Fibroblast of mammary gland (primary cell): ENCODE results near the gene ALKBH5.
A peak's percentile ranks its signal among the peaks of the same experiment; 100 is the strongest.

Experiments
- DNase-seq: peaks from one replicate; pipeline ENCODE4 v3.0.0-alpha.2; 2010; ENCODE audit warnings: low read depth
- H3K4me3 ChIP-seq: 2 replicates; pipeline ENCODE4 v1.5.1; 2011; ENCODE audit warnings: low read depth, mild to moderate bottlenecking, low read length, moderate library complexity; ENCODE audit not compliant: control insufficient read depth
- TF ChIP-seq, protein P1 (sequence below): conservative IDR thresholded peaks from 2 replicates; pipeline ENCODE4 v1.5.1; 2011; ENCODE audit warnings: low read depth, low read length, inconsistent platforms; ENCODE audit not compliant: control insufficient read depth, insufficient read depth

ALKBH5 gene

DNA sequence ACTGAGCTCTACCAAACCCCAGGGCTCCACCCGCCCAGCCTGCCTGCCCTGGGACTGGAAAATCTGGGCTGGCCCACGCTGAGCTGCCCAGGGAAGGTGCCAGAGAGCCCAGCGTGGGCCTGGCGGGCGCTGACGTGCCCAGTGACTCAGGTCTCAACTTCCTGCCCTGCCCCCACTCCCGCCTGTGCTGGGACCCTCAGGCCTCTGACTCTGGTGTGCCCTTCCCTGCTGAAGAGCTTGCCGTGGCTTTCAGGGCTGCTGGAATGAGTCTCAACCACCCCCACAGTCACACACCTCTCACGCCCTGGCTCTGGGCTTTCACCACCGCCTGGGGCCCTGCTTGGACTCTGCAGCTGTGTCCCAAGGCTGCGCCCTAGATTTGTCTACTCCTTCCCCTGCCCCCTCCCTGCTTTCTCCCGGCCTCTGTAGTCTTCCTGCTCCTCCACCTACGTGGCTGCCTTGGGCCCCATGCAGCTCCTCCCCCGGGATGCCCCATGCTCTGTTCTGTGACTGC is 52.2 kb downstream of the ALKBH5 start:
- peak; percentile 65 for DNase-seq
- TF ChIP-seq, protein P1, sequence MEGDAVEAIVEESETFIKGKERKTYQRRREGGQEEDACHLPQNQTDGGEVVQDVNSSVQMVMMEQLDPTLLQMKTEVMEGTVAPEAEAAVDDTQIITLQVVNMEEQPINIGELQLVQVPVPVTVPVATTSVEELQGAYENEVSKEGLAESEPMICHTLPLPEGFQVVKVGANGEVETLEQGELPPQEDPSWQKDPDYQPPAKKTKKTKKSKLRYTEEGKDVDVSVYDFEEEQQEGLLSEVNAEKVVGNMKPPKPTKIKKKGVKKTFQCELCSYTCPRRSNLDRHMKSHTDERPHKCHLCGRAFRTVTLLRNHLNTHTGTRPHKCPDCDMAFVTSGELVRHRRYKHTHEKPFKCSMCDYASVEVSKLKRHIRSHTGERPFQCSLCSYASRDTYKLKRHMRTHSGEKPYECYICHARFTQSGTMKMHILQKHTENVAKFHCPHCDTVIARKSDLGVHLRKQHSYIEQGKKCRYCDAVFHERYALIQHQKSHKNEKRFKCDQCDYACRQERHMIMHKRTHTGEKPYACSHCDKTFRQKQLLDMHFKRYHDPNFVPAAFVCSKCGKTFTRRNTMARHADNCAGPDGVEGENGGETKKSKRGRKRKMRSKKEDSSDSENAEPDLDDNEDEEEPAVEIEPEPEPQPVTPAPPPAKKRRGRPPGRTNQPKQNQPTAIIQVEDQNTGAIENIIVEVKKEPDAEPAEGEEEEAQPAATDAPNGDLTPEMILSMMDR: no peak
- H3K4me3 ChIP-seq: no peak overlapping the region

GRCh38 chr17:18236494-18236893 is 52.9 kb downstream of the ALKBH5 start:
- H3K4me3 ChIP-seq: no peak overlapping the region
- TF ChIP-seq, protein P1: no peak
- no peak for DNase-seq

- DNase-seq: no peak
- TF ChIP-seq, protein P1: no peak
- H3K4me3 ChIP-seq: no peak overlapping the region
These were observed 53.8 kb downstream of the ALKBH5 start for GRCh38 chr17:18237461-18237860.

GRCh38 chr17:18238299-18238698 is 54.7 kb downstream of the ALKBH5 start:
- no peak for DNase-seq
- no peak overlapping the region for H3K4me3 ChIP-seq
- TF ChIP-seq, protein P1: no peak

GRCh38 chr17:18240449-18240848 is 56.8 kb downstream of the ALKBH5 start:
- TF ChIP-seq, protein P1: no peak

DNA sequence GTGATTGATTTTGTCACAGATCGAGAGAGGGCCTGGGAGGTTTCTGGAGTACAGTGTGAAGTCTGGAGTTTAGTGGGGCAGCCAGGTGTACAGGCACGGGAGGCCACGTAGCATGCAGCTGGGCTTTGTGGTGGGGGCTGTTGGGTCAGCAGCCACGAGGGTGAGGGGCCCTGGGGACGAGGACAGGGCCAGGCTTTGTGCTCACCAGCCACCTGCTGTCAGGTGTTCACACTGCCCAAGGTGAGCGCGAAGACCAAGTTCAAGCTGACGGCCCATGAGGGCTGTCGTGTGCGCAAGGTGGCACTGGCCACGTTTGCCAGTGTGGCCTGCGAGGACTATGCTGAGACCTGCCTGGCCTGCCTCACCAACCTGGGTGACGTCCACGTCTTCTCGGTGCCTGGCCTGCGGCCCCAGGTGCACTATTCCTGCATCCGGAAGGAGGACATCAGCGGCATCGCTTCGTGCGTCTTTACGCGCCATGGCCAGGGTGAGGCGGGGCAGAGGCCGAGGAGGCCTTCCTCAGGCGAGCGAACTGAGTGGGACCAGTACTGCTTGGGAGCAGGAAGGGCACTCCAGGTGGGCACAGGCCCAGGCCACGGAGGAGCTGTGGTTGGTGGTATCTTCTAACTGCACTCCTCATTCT is 57.7 kb downstream of the ALKBH5 start:
- TF ChIP-seq, protein P1: no peak
- no peak for DNase-seq
- no peak overlapping the region for H3K4me3 ChIP-seq

More at GRCh38 chr17:18240449-18240848, 56.8 kb downstream of the ALKBH5 start:
- no peak overlapping the region for H3K4me3 ChIP-seq
- no peak for DNase-seq
